HK-2 (cell line): Measurements from ENCODE around the gene SEZ6.
"Not testable (repeated sequence)": the region's sequence is repeated elsewhere in the genome, so short reads cannot be mapped to it uniquely, and the experiment has no call there.

Experiments used
- DNase-seq: peaks from one replicate; pipeline ENCODE4 v3.0.0-alpha.2; 2018; ENCODE audit not compliant: unreplicated experiment

SEZ6 gene

DNA sequence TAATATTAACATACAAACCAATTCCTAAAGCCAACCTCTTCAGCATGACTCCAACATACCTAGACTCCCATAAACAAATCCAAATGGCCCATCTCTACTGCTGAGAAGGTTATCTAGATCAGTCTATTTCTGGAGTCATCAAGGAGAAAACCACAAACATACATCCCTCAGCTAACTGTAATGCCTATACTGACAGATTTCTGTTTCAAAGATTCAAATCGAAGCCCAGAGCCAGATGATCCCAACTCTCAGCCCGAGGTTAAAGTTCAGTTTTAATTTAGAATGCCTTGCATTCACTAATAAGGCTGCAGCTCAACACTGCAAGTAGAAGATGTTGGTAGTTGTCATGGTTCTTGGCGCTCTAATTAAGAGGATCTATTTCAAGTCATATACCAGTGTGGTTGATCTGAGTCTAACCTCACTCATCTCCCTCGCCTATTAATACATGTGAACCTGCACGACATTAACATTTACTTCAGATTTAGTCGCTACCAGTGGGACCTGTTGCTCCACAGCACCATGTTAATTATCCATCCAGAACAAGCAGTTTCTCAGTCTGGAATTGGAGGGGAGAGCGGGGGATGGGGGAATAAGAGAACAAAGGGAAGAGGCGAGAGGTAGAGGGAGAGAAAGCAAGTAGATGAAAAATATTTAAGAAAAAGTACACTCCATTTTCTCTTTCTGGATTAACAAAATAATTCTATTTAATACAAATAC, 69.9 kb downstream of the SEZ6 start:
- no peak for DNase-seq

GRCh38 chr17:28934508-28934907, 71.3 kb downstream of the SEZ6 start:
- DNase-seq: not testable (repeated sequence)

DNA sequence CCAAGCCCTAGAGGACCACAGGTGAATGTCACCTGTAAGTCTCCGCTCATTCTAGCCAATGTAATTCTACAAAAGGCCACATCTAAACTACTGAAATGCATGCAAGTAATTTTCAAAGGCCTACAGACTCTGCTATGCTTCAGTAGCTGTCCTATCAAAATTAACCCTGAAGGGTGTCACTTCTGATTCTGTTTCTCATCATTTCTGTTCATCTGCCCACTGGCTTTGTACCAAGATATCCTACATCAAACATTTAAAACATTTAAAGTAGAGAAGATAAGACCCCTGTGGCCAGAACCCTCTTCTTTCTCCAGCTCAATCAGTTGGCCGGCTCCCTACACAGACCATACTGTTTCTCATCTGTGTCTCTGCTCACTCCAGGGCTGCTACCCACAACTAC, 76.0 kb downstream of the SEZ6 start:
- DNase-seq: no peak

DNA sequence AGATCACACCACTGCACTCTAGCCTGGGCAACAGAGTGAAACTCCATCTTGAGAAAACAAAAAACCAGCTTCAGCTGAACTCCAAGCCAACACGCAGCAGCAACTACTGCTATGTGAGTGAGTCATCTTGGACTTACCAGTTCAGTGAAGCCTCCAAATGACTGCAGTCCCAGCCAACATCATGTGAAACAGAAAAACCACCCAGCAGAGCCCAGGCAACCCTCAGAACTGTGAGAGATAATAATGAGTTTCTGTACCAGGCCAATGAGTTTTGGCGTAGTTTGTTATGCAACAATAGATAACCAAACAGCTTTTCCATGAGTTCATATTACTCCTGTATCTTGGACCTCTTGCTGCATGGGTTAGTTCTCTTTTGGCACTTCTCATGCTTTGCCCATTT, 77.8 kb downstream of the SEZ6 start:
- DNase-seq: no peak

DNA sequence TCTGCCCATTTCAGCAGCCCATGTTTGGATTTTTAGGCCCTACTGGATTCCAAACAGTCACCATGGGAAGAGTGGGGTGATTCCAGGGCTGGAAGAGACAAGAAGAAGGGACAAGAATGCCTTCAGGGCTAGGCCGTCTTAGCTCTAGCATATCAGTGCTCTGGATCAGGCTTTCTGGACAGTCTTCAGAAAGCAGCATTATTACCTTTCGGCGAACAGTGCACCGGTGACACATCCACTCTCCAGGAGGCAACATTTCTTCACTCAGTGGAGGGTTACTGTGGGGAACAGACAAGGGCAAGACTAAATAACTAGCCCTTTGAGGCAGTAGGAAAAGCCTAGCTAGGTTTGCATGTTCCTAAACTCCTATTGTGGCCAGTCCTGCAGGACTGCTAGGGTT, 79.0 kb downstream of the SEZ6 start:
- DNase-seq: no peak

DNA sequence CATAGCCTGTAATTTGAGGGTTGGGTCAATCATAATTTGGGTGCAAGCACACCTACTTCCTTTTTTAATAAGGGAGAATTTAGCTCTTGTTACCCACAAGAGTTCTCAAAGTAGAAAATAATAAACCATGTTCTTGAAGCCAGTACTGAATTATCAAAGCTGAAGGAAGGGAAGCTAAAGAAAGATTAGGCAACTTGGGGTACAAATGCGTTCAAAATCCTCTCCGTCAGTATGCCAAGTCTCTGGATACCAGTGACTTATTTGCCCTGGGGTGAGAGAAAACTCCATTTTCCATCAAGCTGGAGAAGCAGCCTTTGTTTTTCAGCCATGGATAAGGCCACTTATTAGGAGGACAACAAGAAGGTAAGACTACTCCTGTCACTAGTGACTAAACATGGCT, 79.5 kb downstream of the SEZ6 start:
- no peak for DNase-seq

DNA sequence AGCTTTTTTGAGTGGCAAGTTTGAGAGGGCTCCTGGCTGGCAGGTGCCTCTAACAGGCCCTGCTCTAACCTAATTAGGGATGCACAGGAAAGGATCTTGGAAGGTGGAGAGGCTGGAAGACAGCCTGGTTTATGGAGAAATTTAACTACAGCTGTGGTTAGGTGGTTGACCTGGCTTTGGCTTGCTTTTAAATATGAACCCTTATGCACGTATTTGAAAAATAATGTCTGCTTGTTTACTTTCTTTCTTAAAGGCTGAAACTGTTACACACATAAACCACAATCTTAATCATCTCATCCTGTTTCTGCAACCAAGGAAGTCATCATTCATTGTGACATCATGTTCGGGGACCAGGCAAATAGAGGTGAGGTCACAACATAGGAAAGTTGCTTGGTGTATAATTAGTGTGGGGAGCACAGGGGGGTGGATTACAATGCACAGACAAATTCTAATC, 79.9 kb downstream of the SEZ6 start:
- DNase-seq: no peak

- no peak for DNase-seq
These were observed 85.6 kb downstream of the SEZ6 start for GRCh38 chr17:28920201-28920600.

GRCh38 chr17:28918295-28918694, 87.5 kb downstream of the SEZ6 start:
- DNase-seq: no peak

DNA sequence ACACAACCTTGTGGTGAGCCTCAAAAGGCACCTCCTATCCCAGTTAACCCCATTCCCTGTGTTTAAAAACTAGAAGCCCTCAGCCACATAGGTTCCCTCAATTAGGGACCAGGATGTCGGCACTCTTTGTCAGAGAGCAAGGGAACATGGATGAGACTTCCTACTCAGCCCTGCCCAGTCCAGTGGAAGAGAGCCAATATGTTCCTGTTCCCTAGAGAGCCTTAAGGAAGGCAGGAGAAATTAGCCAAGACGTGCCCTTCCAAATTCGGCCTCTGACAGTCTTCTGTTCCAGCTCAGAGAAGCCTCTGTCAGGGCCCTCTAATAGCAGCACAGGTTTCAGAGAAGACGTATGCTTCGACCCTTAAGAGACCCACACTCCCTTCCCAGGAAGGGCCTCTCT, 88.4 kb downstream of the SEZ6 start:
- no peak for DNase-seq

- no peak for DNase-seq
These were observed 88.8 kb downstream of the SEZ6 start for GRCh38 chr17:28917029-28917428.

DNA sequence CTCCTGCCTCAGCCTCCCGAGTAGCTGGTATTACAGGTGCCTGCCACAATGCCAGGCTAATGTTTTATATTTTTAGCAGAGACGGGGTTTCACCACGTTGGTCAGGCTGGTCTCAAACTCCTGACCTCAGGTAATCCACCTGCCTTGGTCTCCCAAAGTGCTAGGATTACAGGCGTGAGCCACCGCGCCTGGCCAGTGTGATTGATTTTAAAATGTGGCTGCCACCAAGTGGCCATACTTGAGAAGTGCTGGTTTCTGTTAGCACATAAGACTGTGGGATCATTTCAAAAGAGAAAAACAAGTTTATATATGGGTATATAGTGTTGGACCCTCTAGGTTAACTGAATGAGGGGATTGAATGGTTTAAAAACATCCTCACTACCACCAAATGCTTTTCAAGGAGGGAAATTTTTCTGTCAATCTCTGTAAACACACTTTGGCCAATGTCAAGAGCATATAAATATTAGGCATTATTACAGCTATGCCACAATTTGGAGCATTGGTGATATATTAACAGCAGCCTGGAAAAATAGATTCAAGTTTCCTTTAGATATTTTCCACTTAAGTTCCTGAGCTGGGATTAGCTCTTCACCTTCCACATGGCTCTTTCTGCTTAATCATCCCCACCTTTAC, 89.4 kb downstream of the SEZ6 start:
- DNase-seq: no peak

GRCh38 chr17:28912938-28913333, 92.9 kb downstream of the SEZ6 start:
- no peak for DNase-seq

DNA sequence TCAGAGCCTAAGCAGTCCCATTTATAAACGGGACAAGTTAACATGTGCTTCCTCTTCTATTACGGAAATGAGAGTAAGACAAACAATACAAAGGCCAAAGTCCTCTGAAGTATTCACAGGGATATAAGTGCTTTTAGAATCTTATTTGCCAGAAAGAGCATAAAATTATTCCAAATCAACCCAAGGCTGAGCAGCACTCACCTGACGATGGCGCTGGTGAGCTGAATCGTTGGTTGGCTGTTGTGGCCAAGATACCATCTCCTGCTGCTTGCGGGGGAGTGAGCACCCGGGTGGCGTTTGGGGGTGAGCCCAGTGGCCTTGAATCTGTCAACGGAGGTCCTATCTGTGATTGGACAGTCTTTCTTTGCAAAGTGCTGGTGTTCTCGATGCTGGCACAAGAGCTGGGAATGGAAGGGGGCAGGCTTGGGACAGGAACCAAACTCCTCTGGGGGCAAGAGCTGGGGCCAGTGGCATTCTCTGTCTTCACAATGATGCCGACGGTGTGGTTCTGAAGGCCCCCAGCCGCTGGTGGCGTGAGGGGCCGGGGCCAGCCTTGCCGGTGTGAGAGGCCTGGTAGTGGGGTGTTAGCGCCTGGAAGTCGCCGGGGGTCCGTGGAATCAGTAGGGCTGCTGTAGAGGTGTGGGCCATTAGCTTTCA, 93.4 kb downstream of the SEZ6 start:
- no peak for DNase-seq

- DNase-seq: no peak
These were observed 94.3 kb downstream of the SEZ6 start for GRCh38 chr17:28911411-28912045.

GRCh38 chr17:28910534-28910933, 95.3 kb downstream of the SEZ6 start:
- DNase-seq: no peak

DNA sequence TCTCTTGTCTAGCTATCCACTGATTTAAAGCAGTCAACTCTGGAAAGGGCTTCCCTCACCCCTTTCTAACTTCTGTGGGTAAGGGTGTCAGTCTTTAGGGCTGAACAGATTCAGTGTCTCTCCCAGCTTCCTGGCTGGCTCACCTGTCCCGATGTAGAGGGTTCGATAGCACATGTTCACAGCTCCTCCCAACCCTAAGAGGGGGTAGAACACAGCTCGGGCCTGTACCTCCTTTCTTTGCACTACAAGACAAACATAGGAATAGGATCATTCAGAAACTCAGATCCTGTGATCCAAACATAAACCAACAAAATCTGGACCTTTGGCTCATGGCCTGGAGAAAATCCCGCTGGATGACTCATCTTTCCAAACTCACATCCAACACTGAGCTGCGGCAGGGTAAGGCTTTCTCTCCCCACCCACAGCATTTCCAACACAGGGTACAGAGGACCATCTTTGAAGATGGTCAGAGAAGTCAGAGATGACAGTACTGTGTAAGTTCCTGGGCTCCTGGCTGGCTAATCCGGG, 97.1 kb downstream of the SEZ6 start:
- DNase-seq: no peak

- DNase-seq: no peak
These were observed 97.9 kb downstream of the SEZ6 start for GRCh38 chr17:28907709-28908475.

DNA sequence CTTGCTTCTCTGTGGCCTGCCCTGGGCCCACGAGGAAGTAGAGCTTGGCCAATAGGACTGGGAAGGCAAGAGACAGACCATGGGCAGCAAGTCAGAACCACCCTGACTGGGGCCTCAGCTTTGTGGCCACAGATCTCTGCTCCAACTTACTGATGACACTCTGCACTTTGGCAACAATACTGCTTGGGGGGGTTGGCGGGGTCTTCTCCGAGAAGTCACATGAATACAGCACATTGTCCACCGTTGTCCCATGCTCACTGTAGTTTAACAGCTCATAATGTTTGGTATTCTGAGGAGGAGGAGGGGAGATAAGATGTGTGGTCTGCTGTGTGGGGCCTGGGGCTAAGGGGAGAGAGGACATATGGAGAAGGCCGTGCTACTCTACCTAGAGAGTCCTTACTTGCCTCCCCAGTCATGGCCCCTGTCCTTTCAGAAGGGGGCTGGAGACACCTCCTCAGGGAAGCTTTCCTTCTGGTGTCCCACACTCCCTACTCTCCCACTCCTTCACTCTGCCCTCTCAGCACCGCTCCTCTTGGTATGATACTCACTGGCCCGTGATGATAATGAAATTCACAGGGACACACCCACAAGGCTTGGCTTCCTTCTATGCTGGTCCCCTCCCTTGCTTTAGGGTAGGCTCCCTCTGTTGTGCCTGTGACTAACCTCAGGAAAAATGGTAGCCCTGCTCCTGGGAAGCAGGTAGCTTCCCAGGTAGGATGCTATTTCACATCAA, 99.0 kb downstream of the SEZ6 start:
- DNase-seq: no peak

GRCh38 chr17:28906276-28906675, 99.6 kb downstream of the SEZ6 start:
- no peak for DNase-seq
